NCI-H187 (cell line): ENCODE results near the gene HTR3C.
A peak's percentile ranks its signal among the peaks of the same experiment; 100 is the strongest.
"Not testable (repeated sequence)": the region's sequence is repeated elsewhere in the genome, so short reads cannot be mapped to it uniquely, and the experiment has no call there.

Experiments
- DNase-seq, 2 experiments: peaks; one replicate each; lab custom pipeline; 2025; lab: John Stamatoyannopoulos, UW

The HTR3C gene, protein sequence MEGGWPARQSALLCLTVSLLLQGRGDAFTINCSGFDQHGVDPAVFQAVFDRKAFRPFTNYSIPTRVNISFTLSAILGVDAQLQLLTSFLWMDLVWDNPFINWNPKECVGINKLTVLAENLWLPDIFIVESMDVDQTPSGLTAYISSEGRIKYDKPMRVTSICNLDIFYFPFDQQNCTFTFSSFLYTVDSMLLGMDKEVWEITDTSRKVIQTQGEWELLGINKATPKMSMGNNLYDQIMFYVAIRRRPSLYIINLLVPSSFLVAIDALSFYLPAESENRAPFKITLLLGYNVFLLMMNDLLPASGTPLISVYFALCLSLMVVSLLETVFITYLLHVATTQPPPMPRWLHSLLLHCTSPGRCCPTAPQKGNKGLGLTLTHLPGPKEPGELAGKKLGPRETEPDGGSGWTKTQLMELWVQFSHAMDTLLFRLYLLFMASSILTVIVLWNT

DNA sequence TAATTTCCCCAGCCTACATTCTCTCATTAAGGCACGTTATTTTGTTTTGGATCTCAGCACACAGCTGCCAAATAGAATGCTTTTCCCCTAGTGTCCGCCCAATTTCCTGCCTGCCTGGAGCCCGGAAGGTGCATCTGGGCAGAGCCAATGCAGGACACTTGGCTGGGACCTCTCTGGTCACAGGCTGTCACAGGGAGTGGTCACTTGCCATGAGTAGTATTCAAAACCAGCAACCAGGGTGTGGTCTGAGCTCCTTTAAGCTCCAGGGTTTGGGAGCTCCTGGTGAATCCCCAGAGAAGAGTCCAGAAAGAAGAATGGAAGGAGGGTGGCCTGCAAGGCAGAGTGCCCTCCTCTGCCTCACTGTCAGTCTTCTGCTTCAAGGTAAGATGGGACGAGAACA, at the start of gene HTR3C:
Gene HTR3C (plus strand): TSS at position 281 of the 400 bp plus-strand sequence. CDS start 34 bp downstream, at position 315.
- DNase-seq = no peak

DNA sequence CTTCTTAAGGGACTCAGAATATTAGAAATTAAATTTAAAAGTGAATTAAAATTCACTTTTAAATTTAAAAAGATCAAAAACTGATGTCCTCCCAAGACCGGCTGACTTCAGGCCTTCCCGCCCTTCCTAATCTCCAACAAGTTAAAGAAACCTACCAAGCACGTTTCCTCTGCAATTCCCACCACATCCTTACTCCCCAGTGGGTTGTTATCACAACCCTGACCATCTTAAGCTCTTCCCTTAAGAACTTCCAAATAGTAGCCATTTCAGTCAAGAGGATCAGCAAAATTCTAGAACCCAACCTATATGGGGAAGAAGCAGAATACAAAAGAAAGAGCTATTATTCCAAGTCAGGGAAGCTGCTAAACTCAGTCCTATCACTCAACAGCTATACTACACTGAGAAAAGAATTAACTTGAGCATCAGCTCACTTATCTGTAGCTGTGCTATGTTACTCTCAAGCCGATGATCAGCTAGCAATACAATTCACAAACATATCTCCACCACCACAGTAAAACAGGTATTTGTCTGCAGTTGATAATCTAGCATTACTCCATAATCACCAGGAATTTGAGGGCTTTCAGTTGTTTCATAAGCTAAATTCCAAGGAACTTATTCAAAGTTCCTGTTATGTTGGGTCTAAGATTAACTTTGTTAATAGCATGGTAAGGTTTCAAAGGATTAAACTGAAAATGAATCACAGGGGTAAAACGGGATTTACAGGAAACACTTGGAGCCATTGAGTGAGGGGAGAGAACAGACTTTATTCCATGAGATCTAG, 49.5 kb upstream of the HTR3C start:
- DNase-seq = no peak

DNA sequence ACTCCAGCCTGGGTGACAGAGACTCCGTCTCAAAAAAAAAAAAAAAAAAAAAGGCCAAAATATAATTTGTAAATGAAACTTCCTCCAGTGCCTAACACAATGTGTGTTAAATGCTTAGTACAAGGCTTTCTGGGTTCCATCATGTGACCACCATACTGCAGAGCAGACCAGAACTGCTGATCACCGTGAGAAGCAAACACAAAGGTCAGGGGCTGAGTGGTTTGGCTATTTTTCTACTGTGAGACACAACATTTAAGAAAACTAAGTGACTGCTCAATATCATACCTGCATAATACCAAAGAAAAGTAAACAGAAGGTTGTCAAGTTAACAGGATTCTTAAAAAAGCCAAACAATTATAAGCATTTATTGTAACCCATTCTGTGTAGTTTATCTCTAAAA, 48.4 kb upstream of the HTR3C start:
- DNase-seq = no peak

DNA sequence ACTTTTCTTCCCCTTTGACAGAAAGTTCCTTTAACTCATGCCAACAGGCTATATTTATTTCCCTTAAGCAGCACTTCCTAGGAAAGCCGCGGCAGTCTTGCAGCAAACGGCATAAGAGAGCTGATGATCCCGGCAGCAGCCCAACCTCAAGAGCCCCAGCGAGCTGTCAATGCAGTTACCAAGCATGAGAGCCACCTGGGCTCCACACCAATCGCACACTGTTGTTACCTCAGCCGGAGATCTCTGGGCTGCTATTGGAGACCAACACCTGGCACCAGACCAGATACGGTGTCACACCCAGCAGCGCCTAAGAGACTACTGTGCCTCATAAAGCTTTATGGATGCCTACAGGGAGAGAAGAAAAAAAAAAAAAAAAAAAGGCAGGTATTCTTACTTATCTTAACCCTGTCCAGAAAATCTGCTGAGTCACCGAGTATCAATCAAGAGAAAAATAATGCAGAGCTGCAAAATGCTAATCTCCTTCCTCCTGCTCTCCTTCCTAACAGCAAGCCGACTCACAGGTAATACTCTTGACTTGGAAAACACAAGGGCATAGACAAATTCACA, 46.8 kb upstream of the HTR3C start:
- DNase-seq = peak; percentile 79 to 89

DNA sequence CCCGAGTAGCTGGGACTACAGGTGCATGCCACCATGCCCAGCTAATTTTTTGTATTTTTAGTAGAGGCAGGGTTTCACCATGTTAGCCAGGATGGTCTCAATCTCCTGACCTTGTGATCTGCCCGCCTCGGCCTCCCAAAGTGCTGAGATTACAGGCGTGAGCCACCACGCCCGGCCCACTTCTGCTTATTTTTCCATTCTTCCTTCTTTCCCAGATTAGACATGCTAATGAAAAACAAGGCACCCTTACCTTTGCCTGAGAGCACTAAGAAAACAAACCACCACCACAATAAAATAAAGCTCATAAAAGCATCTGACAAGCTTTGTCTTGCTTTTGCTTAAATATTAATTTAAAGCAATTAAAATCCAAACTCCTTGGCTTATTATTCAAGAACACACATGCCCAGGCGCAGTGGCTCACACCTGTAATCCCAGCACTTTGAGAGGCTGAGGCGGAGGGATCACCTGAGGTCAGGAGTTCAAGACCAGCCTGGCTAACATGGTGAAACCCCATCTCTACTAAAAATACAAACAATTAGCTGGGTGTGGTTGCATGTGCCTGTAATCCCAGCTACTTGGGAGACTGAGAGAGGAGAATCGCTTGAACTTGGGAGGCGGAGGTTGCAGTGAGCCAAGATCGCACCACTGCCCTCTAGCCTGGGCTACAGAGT, 45.6 kb upstream of the HTR3C start:
- not testable (repeated sequence) for DNase-seq

DNA sequence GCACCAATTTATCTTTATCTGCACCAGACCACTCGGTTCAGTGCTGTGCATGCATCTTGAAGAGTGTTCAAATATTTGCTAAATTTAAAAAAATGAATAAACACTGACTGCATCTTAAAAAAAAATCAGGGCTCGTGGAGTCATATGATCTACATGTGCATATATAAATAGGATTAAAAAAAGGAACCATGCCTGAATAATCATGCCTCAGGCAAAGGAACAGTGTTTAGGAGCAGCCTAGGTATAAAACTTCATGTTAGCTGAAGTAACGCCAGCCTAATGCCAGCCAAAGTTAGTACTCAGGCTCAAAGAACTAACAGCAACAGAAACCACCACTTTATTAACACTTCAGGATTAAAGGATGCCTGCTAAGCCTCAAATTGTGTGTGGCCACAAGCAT, 44.7 kb upstream of the HTR3C start:
- no peak for DNase-seq

DNA sequence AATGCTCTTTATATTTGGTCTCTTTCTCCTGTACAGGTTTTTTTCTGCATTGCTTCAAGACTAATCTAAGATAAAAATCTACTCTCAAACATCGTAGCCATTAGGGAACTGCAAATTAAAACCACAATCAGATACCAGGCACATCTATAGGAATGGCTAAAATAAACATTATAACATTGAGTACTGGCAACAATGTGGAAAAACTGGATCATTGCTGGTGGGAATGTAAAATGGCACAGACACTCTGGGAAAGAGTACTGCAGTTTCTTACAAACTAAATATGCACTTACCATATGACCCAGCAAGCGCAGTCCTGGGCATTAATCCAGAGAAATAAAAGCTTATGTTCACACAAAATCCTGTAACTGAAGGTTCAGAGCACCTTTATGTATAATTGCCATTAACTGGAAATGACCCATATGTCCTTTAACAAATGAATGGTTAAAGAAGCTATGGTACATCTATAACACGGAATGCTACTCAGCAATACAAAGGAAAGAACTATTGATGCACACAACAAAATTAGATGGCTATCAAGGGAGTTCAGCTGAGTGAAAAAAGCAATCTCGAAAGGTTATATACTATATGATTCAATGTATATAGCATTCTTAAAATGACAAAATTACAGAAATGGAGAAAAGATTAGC, 41.5 kb upstream of the HTR3C start:
- DNase-seq = no peak

DNA sequence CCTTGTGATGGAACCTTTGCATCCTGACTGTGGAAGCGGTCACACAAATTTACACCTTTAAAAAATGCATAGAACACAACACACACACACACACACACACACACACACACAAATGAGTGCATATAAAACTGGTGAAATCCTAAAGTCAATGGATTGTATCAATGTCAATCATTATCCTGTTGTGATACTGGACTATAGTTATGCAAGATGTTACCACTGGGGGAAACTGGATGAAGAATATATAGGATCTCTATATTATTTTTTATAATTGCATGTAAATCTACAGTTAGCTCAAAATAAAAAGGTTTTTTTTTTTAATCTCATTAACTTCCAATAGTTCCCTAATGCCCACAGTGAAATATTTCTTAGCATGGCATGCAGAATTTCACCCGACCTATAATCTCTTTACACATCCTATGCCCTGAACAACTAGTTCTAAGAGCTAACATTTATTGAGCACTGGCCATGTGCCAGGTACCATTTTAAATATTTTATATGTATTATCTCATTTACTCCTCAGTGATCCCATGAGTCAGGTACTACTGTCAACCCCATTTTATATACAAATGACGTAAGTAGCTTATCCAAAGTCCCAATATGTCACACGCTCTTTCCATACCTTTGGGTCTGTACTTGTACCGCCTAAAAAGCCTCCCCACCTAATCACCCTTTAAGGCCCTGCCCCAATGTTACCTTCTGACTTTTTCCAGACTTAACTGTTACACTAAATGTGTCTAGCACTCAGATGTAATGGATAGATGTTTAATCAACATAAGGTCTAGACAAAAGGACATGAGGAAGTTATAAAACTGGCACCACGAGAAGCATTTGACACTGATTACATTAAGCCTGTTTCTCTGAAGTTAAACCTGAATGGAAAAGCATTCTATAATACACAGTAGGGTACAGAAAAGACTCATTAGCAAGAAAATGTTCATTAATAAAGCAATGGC, 40.6 kb upstream of the HTR3C start:
- DNase-seq = no peak

DNA sequence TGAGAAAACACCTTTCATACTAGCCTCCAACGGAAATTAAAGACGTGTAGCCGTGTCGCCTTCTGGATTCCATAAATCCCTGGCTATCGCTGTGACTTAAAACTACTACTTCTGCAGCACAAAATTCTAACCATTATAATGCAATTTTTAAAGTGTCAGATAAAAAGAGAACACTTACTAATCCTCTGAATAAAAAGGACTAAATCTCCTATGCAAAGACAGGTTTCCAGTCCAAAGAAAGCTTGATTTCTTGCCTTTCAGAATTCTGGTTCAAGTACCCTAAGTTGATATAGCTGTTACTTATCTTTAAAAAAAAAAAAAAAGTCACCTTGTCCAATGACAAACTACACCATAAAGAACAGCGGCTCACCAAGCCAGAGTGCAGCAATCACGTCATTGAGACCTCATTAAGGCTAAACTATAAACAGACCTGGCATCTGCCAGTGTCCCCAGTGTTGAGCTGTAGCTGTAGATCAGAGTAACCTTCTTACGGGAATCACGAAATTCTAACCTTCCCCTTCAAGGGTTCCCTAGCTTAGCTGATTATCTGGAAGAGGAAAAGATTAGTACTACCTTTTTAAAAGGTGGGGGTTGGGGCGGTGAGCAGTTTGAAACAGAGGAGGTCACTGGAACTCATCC, 37.3 kb upstream of the HTR3C start:
- DNase-seq = no peak

DNA sequence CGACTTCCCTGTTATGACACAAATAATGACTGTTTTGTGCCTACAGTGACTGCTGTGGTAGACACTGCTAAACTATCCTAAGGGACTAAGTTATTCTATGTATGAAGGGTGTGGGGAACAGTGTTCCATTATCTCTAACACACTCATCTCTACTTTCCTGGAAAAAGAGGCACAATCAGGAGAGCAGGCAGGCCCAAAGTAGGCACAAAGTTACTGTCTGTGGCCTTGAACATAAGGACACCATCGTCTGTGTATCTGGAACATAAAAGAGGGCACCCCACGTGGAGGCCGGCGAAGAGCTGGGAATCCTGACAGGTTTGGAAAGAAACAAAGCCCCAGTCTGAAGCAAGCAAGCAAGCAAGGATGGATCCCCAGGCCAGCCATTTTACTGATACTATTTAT, 36.7 kb upstream of the HTR3C start:
- DNase-seq = no peak

DNA sequence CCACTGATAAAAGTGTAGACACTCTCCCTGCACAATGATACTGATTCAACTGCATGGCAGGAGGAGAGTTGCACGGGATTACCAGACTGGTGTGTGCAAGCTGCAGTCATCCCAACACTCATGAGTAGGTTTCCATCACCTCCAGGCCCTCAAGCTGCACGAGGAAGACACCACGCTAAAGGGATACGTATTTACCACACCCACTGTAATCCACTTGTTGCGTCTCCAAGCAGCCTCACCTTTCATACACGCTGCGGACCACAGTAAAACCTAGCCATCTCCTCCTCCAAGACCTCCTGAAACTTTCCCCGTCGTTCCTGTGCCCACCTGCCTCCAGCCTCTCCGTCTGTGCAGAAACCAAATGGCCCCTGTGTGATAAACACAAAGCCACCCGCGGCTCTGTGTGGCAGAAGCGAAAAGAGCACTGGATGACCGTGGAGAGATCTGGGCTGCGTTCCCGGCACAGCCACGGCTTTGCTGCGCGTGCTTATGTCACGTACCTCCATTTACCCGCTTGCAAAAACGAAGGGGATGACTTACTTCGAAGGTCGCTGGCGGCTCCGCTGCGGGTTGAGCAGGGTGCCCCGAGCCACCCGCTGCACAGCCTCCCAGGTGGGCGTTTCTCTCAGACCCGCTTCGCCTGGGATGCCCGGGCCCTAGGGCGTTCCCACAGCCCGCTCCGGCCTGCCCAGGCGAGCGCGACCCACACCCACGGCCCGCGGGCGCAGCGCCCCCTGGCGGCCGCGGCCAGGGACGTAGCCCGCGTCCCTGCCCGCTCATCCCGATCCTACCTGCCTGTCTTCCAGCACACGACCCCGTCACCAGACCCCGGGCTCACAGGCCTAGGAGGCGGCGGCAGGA, 35.8 kb upstream of the HTR3C start:
- DNase-seq = peak; percentile 18 to 24

DNA sequence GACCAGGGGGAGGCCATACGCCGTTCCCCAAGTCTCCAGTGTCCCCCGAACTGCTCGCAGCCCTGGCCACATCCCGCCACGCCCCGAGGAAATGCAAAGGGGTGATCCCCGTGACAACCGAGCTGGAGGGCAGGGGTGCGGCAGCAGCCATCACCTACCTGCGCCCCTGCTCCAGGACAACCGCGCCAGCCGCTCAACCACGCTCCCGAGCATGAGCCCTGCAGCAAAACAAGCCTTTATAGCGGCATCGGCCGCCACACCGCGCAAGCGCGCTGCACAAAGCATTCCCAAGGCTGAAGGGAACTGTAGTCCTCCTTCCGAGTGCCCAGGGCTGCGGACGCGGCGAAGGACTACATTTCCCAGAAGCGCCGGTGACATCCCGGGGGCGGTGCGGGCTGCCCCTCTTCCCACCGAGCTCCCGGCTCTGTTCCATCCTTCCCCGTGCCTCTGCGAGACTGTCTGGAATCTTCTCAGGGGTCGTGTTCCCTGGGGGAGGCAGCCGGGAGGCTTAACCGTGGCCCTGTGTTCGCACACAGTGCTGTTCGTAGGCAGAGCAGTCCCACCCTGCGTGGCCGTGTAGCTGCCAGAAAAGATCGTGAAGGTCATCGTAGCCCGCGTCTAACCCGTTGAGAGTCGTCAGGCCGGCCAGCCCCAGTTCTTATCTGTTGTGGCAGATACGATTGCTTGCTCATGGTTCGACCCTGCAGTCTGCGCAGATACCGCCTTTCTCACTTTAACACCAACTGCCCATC, 35.0 kb upstream of the HTR3C start, which contains the start of gene ABCC5:
Gene ABCC5 (minus strand): TSS at position 213 of the 752 bp plus-strand sequence. CDS start 3,492 bp downstream, outside the sequence.
- DNase-seq = peak; percentile 65 to 88

DNA sequence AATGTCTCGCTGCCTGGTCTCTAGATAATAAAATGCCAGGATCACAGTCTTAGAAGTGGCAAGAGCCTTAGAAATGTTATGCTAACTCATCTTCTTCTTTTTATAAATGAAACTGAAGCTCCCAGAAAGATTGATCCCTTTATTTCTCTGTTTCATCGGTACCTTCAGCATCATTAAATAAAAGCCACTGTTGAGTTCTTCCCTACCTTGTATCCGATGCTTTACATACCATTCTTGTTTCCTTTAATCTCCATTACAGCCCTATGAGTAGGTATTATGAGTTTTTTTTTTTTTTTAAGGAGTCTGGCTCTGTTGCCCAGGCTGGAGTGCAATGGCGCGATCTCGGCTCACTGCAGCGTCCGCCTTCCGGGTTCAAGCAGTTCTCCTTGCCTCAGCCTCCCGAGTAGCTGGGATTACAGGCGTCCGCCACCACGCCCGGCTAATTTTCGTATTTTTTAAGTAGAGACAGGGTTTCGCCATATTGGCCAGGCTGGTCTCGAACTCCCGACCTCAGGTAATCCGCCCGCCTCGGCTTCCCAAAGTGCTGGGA, 34.3 kb upstream of the HTR3C start:
- DNase-seq = no peak

DNA sequence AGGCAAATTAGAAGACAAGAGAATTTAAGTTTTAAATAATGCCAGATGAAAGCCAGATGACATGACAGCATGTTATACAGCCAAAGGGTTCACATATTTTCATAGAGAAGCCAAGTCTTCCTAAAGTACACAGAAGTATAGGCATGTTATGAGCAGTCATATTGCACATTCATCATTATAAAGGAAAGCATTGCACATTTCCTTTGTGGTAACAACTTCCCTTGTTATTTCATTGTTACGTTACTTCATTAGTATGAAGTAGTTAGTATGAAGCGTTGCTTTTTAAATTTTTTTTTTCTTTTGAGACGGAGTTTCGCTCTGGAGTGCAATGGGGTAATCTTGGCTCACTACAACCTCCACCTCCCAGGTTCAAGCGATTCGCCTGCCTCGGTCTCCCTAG, 30.5 kb upstream of the HTR3C start:
- no peak for DNase-seq

DNA sequence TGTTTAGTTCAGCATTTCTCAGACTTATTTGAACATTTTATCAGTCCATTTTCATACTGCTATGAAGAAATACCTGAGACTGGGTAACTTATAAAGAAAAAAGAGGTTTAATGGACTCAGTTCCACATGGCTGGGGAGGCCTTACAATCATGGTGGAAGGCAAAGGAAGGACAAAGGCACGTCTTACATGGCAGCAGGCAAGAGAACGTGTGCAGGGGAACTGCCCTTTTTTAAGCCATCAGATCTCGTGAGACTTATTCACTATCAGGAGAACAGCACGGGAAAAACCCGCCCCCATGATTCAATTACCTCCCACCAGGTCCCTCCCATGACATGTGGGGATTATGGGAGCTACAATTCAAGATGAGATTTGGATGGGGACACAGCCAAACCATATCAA, 27.6 kb upstream of the HTR3C start:
- not testable (repeated sequence) for DNase-seq

DNA sequence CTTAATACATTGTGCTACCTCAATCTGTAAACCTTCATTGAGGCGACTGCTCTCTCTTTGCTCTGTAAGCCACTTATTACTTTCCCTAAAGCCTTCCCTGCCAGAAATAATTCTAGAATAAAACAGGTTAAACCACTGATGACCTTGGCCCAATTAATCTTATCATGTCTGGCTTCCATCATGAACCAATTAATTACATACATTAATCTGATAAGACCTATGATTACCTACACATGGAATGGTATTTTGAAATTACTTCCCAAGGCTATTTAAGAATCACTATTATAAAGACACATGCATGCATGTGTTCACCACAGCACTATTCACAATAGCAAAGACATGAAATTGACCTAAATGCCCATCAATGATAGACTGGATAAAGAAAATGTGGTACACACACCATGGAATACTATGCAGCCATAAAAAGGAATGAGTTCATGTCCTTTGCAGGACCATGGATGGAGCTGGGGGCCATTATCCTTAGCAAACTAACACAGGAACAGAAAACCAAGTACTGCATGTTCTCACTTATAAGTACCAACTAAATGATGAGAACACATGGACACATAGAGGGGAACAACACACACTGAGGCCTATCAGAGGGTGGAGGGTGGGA, 24.5 kb upstream of the HTR3C start:
- DNase-seq = not testable (repeated sequence)

DNA sequence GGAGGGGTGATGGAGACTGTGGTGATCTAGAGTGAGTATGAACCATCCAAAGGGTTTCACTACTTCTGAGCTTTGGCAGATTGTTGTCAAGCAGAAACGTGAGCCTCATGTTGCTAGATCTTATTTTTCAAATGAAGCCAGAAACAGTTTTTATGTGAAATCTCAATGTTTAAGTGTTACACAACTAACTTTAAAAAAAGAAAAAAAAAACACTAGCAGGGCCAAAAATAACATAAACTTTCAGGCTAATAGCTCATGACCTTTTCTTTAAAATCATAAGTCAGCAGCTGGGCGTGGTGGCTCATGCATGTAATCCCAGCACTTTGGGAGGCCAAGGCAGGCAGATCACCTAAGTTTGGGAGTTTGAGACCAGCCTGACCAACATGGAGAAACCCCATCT, 23.4 kb upstream of the HTR3C start:
- no peak for DNase-seq
